HG03025 (cell line): ENCODE results near the gene LRRC4C.

Source experiments
- ATAC-seq: cut with Tn5 transposase; IDR thresholded peaks from one replicate; pipeline ENCODE4 v1.9.1; 2021; ENCODE audit warnings: mild to moderate bottlenecking, moderate library complexity; ENCODE audit not compliant: unreplicated experiment, low FRiP score

LRRC4C gene

DNA sequence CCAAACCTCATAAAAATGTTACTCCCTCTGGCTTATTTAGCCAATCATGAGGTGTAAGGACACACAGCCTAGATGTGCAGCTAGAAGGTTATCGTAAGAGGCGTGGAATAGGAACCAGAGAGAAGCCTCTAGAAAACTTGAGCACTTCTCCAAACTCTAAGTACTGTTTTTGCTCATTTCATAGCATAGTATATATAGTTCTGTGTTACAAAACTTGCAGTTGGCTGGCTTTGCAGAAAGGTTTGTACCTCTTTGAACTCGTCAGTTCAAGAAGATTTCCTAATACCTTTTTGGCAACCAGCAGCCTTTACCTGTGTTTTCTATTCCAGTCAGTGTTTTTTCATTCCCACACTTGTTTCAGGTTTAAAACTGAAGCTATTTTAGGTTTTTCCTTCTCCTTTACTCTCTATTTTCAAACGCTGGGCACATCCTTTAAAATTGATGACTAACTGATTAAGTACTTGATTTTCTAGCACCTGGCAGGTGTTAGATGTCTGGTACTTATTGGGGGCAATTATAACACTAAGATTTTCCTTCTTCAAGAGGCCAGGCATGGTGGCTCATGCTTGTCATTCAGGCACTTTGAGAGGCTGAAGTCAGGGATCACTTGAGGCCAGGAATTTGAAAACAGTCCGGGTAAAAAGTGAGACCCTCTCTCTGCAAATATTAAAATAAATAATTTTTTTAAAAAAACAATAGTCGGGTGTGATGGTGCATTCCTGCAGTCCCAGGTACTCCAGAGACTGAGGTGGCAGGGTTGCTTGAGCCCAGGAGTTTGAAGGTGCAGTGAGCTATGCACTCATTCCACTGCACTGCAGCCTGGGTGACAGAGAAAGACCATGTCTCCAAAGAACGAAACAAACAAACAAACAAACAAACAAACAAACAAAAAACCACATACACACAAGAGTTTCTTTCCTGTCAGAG lies 125.2 kb downstream of the LRRC4C start:
- peak; percentile 47 for ATAC-seq

DNA sequence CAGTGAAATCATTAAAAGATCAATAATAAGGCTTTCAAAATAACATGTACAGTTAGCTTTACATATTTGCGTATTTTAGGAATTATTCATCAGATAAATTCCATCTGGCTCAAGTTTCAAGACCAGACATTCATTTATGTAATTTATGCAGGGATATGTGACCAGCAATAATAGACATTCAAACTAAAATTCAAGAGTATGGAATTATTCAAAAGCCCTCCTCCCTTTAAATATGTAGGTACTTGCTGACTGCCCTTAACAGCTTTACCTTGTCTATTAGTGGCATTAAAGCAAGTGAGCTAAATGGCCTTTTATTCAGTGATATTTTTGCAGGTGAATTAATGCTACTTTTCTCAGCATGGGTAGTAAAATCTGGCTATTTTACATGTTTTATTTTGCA lies 126.1 kb downstream of the LRRC4C start:
- ATAC-seq = no peak

DNA sequence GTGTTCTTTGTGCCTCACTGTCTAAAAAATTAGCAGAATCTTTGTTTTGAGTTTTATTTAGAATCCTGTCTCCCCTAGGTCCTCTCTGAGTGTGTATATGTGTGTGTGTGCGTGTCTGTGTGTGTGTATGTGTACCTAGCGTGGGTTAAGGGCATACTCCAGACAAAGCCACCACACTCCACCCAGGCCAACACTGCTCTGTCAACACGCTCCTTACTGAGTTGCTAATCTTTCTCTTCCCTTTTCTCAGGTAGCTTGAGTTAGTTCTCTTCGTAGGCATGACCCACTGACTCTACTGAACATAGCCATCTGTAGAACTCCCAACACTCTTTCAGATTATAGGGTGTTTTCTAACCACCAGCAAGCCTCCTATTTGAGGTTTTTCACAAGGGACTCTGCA lies 131.1 kb downstream of the LRRC4C start:
- ATAC-seq = no peak

DNA sequence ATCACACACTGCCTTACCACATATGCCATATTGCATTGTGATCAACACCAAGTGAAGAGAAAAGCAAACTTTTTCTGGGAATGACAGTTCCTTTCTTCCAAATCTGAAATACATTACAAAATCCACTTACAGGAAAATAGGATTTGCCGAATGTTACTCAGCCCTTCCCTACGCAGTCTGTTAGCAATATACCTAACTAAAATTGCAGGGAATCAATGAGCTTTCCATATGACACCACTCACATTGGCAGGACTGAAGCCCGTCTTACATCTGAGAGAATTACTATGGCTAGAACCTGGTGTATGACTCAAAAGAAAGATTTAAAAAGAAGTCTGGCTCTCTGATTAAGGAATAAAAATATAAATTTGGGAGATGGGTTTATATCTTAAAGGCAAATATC lies 136.0 kb downstream of the LRRC4C start:
- no peak for ATAC-seq

DNA sequence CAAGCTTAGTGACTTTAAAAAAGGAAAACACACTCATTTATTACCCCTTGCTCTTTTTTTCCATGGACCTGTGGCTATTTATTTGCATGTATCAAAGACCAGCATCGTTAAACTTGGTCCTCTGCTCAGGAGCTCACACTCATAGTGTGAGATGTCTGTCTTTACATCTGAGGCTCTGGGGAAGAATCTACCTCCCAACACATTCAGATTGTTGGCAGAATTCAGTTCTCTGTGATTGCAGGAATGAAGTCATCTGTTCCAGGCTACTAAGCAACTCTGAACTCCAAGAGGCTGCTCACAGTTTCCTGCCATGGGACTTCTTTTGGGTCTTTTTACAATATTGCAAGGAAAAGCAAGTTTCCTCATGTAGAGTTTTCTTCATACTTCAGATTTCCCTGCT lies 138.8 kb downstream of the LRRC4C start:
- no peak for ATAC-seq

DNA sequence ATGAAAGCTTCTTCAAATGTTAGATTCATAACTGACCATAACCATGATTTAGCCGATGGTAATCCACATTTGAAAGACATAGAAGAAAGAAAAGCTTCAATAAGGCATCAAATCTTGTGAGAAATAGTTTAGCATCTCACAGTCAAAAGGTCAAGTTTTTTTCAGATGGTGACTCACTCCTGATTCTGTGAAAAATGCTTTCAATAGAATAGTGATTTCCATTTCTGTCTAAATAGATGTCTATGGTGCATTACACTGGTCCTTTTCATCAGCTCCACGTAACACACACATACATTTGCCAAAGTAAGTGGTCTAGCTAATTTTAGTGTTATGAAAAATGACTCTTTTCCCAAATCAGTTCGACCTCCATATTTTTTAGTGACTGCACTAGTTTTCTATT lies 139.2 kb downstream of the LRRC4C start:
- no peak for ATAC-seq

DNA sequence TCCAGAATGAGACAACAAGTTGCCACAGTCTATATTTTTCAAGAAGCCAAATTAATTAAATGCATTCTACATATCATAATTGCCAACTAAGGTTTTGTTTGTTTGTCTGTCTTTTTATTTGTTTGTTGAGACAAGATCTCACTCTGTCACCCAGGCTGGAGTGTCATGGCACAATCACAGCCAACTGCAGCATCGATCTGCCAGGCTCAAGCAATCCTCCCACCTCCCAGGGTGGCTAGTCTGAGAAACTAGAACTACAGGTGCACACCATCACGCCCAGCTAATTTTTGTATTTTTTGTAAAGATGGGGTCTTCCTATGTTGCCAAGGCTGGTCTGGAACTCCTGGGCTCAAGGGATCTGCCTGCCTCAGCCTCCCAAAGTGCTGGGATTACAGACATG lies 140.0 kb downstream of the LRRC4C start:
- ATAC-seq = no peak

DNA sequence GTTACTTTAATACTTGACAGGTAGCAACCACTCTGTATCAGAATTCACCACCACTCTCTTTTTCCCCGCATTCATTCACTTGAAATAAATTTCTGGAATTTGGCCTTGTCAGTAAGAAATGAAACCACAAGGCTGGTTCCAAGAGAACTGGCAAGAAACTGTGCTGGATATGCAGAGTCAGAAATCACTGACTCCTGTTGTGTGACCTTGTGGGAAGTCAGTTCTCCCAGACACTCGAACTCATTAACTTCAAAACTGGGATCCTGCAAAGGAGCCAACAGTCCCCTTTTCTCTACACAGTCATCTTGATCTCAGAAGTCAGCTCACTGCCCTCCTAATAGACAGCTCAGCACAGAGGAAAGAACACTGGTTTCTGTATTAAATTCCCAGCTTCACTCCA lies 142.7 kb downstream of the LRRC4C start:
- ATAC-seq = no peak

DNA sequence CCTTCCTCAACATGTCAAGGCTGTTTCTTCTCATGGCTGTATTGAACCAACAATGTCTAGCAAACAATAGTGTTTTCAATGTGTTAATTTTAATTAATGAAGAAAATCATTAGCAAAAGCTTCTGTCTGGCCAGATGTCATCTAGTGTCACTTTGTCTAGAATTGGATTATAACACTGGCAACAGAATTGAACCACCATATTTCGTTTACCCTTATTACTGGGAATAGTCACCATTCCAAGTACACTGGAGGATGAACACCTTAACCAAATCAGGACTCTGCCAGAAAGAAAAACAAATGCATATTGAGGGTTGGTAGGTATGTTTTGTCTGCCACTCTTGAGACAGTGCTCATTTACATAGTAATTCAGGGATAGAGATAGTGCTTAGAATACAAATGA lies 146.2 kb downstream of the LRRC4C start:
- no peak for ATAC-seq

DNA sequence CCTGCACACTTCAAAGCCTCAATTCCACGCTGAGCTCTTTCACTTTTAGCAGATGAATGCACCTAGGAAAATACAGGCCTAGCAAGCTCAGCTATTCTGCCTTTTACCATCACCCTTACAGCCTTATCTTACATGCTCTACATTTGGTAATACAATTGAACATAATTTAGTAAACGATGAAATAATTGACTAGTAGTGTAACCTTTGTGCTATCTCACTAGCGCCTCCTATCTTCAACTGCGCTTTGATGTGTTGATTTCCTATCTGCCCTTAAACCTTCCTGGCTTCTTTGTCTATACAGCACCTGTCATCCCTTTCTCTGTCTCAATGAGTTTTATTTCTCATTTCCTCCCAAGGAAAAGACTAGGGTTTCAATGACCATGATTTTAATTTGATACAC lies 149.7 kb downstream of the LRRC4C start:
- ATAC-seq = peak; percentile 12

DNA sequence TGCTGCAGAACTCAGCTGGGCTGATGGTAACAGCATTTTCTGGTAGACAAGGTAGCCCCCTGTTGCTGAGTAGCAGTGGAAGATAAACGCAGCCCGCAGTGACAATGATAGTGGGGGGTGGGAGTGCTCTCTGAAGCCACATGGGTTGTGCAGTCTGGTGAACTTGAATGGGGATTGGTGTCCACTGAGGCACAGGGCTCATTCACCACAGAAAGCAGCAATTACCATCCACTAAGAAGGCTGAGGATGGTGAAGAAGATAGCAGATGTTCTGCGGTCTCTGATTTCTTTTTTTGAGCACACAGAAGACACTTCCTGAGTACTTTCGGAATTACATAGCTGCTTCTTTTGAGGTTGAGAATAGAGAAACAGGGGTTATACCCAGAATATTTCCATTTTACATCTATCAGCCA lies 150.3 kb downstream of the LRRC4C start:
- peak; percentile 87 for ATAC-seq

DNA sequence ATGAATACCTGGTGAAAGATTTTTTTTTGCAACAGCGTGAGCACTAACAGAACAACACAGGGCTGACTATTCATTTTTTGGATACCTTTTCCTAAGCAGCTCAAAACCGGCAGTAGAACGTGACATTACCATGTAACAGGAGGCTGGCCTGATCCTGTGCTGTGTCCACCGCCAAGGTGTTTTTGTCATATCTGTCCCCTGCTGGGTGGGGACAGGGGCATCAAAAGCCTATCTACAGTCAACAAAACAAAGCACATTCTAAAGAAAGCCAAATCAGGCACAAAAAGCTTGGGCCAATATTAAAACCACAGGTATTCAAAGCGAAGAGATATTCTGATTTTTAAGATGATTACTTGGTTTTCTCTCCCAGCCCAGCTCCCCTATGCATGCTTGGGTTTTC lies 151.2 kb downstream of the LRRC4C start:
- ATAC-seq = no peak

DNA sequence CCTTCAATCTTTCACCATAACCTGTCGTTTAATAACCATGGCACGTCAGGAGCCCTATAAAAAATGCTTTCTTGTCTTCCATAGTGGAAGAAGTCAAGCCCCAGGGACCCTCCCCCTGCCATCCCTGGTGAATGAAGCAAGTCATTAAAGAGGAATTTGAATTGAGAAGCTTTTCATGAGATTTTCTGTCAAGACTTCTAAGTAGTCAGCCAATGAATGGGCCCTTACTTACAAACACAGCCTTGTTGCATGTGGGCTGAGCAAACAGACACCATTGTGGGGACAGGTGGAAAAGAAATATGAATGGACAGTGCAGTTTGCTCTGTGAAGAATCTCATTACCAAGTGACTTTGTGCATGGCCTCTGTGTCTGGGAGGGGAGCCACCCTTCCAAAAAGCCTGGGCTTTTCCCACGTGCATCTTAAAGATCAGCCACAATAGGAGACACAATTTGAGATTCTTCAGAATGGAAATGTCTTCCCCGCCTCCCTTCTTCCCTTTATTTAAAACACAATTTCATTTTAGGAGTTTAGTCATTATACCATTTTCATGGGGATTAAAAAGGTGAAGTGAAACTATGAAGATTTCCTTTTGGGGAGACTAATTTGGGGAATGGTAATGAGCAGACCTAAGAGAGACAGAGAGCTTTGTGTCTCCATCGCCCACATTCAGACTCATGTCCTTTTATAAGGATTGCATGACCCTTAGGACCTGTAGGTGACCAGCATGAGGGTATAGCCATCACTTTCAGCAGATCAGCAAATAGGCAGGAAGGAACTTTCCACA lies 152.0 kb downstream of the LRRC4C start:
- no peak for ATAC-seq

DNA sequence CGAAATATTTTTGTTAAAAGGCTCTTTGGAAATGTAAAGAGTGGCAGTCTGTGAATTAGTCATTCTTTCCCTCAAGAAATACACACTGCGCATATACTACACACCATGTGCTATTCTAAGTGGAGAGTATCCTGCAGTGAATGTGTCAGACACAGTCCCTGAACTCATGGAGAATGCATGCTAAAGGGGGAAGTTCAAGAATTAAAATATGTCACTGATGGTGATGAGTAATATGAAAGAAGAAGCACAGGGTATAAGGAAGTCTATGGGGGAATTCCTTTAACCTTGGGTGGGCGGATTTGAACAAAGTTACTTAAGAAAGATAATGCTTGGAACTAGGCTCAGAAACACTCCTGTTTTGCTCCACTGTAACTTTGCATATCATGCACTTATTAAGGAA lies 153.0 kb downstream of the LRRC4C start:
- ATAC-seq = no peak

DNA sequence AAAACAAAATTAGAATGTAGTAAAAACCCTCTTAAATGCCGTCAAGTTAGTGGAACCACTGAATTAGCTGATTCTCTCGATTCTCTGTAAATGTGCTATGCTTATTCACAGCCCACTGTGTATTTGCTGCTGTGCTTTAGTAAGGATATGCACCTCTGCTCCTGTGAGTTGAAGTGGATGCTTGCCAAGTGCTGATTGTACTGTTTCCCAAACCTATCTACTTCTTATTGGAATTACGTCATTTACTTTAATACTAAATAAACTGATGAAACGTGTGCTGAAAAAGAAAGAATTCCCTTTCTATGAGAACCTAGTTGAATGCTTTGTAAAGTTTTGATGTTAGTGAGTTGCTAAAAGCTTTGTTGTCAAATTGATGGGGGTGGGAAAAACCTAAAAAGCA lies 158.4 kb downstream of the LRRC4C start:
- no peak for ATAC-seq

DNA sequence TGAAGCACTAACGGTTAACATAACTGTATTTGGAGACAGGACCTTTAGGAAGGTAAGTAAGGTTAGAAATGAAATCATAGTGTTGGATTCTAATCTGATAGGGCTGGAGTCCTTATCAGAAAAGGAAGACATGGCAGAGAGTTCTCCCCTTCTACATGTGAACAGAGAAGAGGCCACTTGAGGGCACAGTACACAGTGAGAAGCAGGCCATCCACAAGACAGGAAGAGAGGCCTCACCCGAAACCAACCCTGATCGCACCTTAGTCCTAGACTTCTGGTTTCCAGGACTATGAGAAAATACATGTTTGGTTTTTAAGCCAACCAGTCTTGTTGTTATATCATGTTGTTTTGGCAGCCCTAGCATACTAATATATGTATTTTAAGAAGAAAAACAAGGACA lies 170.0 kb downstream of the LRRC4C start:
- ATAC-seq = peak; percentile 94

DNA sequence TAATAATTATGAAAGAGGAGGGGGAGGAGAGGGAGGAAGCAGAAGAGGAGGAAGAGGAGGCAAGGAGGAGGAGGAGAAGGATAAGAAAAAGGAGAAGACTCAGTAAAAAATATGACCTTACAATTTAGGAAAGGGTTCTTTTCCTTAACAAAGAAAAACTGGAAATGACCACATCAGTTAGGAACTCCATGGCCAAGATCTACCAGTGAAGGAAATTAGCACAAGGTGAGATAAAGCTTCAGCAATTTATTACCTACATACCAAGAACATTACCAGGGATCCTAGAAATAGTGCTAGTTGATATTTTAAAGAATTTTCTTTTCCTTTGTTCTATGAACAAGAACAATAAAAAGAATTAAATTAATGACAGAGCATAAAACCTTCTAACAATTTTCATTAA lies 172.7 kb downstream of the LRRC4C start:
- ATAC-seq = no peak

DNA sequence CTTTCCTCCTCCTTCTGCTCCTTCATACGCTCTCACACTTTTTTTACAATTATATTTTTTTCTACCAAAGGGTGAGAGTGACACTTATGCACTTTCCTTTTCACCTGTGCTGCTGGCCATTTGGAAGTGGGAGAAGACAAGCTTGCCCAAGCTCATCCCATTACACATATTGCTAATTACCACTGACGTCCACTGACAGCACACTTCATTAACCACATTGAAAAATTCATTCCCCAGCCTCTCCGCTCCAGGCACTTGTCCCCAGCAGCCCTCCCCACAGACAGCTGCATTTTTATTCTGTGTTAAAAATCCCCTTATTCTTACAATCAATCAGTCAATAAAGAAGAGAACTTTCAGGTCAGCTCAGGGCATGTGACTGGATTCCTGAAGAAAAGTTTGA lies 175.1 kb downstream of the LRRC4C start:
- no peak for ATAC-seq

DNA sequence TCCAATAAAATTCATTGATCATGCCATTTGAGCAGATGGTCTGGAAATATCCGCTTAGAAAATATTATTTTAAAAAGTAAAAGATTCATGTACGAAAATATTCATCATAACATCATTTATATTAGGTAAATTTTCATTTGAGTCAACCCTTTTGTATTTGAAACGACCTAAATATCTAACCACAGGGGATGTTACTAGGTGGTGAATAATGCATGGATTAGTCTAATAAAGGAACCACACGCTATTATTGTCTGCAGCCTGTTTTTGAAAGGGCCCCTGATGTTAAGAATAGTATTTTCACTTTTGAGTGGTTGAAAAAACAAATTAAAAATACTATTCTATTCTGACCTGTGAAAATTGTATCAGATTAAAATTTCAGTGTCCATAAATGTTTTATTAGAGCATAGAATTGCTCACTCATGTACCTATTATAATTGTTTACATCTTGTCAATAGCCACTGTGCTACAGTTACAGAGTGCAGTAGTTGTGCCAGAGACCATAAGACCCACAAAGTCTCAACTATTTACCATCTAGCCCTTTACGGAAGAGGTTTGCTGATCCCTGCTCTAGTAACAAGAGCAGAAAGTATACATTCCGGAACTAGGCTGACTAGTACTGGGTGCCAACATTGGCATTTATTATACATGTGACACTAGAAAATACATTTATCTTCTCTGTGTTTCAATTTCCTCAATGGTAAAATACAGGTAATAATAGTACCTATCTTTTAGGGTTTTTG lies 176.1 kb downstream of the LRRC4C start:
- ATAC-seq = no peak

DNA sequence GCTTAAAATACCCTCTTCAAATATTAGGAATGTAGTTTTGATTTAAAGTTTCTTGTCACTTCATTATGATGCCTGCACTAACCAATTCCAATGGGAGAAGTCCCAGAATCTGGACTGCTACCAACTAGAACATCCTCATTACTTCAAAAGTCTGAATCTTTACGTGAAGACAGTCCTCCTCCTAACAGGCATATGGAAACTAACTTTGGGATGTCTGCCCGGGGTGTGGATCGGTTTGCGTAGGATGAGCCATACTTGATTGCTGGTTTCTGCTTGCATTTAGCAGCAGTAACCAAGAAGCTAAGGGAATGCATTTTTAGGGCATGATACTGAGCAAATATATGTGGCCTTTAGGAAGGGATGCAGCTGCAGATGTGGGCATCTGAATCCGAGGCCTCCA lies 177.1 kb downstream of the LRRC4C start:
- ATAC-seq = no peak

DNA sequence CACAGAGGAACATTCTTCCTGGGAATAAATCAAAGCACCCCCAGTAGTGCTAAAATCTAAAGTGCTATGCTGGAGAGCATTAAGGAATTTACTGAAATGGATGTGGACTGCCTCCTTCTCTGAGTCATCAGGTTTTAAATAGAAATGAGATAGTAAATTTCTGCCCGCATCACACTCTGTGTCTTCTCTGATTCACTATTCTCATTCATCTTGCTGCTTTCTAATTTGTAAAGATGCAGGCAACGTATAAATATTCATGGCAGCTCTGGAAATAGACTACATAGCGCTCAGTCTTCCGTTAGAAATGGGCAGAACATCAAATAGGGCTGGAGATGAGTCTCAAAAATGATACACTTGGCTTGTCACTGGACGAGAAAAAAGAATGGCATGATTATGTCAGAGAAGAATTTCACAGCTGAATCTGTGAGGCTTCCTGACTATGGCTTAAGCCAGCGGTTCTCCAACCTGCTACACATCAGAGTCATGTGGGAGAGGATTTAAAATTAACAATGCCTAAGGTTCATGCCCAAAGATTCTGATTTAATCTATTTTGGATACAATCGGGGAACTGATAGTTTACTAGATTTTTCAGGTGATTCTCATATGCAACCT lies 178.2 kb downstream of the LRRC4C start:
- no peak for ATAC-seq
